Embryonic facial prominence (tissue), 1 donor: ENCODE measurements around the gene RRAS.

Experiments
- DNase-seq: peaks from one replicate; pipeline ENCODE4 v3.0.0-alpha.2; 2016; ENCODE audit errors: extremely low spot score

Gene RRAS

DNA sequence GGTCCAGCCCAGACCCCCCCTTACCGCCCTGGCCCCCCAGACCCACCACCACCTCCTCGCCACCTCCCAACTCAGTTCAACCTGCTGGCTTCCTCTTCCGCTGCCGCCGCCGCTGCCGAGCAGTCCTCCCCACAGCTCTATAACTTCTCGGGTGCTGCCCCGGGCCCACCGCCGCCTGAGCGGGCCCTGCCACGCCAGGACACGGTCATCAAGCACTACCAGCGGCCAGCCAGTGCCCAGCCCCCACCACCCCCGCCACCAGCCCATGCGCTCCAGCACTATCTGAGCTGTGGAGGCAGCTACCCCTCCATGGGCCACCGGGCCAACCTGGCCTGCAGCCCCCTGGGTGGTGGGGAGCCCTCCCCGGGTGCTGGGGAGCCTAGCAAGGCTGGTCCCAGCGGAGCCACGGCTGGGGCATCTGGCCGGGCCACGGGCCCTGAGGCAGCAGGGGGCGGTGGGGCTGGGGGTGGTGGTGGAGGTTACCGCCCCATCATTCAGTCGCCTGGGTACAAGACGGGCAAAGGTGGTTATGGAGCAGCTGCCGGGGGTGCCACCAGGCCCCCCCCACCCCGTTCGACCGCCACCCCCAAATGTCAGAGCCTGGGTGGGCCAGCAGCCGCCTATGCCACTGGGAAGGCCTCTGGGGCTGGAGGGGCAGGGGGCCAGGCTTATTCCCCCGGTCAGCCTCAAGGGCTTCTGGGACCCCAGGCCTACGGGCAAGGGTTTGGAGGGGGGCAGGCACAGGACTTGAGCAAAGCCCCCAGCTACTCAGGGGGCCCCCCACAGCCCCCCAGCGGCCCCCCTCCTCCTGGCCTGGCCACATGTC is 44.7 kb downstream of the RRAS start:
- no peak for DNase-seq

DNA sequence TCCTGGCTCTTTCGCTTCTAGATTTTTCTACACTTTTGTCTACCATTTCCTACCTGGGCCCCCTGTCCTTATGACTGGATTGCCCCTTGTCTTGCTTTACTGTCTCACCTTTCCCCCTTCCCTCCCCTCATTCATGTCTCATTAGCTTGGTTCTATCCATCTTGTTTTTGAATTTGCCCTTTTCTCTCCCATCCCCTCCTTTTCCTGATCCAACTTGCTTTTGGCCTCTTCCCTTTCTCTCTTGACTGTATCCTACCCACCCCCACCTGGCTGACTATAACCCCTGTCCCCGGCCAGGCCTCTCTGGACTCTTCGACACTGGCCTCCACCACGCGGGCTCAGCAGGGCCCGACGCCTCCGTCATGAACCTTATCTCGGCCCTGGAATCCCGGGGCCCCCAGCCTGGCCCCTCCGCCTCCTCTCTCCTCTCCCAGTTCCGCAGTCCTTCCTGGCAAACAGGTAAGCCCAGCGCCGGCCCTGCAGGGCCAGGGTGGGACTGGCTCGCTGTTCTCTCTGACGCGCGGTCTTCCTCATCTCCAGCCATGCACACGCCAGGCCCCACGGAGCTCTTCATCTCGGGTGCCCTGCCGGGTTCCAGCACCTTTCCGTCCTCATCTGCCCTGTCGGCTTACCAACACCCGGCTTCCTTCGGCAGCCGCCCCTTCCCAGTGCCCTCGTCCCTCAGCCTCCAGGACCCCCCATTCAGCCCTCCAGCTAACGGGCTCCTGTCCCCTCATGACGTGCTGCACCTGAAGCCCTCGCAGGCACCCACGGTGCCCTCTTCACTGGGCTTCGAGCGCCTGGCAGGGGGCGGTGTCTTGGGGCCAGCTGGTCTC is 45.6 kb downstream of the RRAS start:
- DNase-seq: no peak

DNA sequence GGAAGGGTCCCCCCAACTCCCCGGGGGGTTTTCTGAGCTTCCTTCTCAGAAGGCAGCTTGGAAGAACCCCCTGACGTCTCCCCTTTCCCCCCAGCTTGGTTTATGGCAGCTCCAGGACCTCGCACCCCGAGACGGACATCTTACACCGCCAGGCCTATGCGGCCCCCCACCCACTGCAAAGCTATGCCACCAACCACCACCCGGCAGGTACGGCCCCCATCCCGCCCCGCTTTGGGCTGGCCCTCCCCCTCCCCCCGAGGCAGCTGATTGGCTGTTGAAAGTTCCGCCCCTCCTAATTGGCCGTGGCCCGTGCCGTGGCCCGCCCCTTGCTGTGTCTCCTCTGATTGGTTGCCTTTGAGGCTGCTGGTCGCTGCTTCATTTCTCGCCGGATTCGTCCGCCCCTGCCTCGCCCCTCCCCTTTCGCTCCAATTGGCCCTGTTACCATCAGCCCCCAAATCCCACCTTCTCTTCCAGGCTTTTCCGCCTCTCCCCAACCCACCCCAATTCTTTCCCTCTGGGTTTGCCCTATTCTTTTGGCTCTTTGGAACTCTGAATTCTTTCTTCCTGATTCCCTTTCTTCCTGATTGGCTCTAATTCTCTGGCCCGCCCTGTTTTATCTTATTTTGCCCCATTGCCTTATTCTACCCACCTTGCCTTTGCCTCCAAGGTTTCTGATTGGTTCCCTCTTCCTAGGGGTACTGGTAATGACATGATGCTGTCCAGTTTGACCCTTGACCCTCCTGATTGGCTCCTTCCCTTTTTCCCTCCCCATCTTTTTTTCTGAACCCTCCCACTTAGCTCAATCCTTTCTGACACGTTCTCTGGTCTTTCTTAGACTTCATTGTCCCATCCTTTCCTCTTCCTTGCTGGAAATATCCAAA is 46.5 kb downstream of the RRAS start:
- peak; percentile 85 for DNase-seq

DNA sequence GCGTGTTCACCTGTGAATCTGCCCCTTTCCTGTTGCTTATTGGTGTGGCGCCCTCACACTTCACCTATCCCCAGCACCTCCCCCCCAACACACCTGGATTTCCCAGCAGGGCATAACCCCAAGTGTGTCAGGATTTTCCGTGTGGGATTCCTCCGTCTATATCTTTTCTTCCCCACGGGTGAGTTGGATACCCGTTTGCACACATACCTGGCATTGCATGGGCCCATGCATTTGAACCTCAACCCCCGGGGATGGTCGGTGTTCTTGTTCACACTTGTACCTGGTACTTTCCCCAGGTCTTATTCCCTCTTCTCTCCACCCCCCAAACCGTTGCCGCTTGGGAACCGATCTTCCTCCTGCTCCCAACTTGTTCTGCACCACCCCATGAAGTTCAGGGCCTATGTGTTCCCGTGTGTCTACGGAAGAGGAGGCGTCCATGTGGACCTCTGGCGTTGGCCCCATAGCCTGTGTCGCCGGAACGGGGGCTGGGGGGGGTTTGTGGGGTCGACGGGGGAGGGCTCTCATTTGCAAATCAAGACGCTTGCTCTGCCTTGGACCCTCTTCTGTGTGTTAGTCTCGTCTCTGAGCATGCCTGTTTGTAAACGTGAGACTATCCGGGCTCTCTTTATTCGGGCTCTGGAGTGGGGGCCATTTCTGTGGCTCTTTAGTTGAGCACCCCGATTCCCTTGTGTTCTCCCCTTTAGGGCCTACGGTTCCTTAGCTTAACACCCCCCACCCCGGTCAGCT is 47.3 kb downstream of the RRAS start:
- no peak for DNase-seq

DNA sequence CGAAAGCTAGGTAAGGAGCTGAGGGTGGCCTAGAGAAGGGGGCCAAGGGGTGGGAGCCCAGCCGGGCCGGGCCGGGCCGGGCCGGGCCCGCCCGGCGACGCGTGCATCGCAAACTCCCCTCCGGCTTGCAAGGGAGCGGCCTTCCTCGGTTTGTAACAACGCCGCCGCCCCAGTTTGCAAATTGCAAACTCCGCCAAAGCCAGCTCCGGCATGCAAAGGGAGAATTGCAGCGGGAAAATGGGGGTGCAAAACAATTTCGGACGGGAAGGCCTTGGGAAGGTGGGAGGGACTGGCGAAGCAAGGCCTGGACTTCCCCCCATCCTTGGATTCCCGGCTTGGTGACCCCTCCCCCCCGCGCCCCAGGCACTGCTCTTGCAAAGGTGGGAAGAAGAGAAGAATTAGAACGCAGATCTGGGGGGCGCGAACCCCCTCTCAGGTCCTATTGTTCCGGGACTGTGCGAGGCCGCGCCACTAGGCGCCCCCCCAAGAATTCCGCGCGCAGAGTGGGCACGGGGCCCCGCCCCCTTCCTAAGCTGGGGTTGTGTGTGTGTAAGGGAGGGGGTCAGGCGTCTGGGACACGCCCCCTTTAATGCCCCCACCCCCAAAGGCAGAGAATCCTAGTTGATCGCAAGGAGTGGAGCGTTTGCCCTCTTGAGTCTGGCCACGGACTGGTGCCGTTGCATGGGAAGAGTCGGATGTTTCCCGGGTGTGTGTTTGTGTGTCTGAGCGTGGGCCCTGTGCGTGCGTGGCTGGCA is 48.0 kb downstream of the RRAS start:
- peak; percentile 11 for DNase-seq

DNA sequence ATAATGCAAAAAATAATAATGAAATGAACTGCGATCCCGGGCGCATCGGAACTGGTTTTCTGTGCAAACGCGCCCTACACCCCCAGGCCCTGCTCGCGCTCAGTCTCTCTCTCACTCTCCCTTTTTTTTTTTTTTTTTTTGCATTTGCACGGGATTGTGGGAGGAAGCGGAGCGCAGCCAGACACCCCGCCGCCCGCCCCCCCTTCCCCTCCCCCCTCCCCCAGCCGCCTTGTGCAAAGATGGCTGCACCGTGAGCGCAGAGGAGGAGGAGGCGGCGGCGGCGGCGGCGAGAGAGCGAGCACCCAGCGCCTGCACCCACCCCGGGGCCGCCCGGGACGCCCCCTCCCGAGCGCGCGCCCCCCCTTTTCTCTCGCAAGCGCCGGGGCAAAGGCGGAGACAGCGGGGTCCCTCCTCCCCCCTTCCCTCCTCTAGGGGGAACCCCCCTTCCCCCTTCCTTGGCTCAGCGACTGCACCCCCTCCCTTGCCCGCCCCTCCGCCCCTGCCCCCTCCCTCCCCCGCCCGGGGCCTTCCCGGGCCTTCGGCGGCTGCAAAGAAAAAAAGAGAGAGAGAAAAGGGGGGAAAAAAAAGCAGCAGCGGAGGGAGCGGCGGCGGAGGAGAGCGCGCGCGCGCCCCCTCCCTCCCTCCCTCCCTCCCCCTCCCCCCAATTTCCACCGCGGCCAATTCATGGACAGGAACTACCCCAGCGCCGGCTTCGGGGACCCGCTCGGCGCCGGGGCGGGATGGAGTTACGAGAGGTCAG is 48.8 kb downstream of the RRAS start, which contains the start of gene PRR12:
PRR12 (plus strand) TSS at position 212 of the 760 bp plus-strand sequence; CDS start at position 685, 473 bp downstream.
- peak; percentile 63 for DNase-seq

DNA sequence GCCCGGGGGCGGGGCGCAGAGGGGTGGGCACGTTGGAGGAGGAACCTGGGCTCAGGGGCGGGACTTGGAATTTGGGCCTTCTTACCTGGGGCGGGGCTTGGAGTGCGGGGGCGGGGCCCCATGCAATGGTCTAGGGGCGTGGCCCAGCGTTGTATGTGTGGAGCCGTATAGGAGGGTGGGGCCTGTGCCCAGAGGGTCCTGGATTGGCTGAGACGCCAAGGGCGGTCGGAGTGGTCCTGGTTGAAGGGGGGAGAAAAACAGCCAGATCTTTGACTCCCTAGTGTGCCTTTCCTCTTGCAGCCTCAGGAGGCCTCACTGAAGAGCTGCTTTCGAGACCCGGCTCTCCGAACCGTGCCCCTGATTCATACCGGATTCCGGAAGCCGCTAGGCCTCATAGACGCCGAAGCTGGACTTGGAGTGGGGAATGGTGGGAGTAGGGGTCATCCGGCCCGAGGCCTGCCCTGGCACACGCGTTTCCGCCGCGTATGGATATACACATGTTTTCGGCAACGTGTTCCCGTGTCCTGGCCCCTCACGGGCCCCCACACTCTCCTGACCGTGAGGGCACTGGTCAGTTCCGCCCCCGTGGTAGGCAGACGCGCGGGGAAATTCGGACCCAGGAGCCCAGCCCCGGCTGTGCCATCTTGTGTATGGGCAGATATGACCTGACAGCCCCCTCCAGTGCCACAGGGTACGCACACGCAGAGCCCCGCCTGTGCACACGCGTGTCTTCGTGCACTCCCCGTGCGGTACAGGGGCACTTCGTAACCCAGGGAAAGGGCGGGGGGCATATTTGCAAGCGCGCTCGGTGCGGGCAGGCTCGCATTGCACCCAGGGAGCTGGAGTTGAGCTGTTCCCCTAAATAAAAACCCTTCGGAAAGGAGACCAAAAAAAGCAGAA is 49.6 kb downstream of the RRAS start:
- DNase-seq: peak; percentile 93

DNA sequence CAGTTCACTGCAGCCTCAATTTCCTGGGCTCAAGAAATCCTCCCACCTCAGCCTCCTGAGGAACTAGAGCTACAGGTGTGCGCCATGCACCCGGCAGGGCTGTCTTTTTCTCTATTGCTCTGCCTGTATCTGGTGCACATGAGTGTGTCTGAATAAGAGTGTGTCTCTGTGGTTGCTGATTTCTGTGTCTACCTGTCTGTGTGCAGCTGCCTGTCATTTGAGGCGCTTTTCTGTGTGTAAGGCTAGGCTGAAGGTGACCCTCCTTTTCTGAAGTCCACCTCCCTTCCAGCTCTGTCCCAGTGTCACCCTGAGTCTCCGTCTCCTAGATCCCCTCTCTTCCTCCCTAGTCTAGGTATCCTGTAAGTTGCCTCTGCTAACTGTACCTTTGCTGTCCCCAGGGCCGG is 50.4 kb downstream of the RRAS start:
- DNase-seq: no peak

DNA sequence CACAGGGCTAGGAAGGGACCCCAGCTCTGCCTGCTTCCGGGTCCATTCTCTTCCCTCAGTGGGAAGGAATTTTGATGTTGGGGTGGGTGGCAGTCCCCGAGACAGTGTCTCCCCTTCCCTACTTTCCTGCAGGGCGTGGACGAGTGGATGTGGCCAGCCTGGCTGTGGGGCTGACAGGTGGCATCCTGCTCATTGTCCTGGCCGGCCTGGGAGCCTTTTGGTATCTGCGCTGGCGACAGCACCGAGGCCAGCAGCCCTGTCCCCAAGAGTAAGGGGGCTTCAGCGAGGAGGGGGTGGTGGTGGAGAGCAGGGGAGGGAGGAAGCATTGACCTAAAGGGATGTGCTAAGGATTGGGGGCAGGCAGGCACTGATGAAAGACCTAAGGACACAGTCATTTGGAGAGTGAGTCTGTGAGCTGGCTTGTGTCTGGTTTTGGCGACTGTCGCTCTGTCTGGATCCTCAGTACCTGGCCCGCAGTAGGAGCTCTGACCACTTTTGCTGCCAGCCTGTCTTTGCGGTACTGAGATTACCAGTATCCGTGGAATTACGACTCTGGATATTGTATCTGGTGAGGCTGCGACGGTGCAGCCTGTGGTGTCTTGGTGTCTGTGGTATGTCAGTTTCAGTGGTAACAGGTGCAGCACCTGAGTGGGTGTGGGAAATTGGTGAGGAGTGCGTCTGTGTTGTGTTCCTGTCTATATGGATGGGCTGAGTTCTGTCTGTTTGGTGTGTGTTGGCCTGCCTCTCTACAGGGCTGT is 51.4 kb downstream of the RRAS start:
- DNase-seq: no peak

DNA sequence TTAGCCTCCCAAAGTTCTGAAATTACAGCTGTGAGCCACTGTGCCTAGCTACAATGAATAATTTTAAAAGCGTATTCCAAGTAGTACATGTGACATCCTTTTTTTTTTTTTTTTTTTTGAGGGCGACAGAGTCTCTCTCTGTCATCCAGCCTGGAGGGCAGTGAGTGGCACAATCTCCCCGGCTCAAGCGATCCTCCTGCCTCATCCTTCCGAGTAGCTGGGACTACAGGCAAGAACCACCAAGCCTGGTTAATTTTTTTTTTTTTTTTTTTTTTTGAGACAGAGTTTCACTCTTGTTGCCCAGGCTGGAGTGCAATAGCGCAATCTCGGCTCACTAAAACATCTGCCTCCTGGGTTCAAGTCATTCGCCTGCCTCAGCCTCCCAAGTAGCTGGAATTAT is 52.7 kb downstream of the RRAS start:
- DNase-seq: no peak
